ENCODE measurements around the gene RSRC1.

DNA sequence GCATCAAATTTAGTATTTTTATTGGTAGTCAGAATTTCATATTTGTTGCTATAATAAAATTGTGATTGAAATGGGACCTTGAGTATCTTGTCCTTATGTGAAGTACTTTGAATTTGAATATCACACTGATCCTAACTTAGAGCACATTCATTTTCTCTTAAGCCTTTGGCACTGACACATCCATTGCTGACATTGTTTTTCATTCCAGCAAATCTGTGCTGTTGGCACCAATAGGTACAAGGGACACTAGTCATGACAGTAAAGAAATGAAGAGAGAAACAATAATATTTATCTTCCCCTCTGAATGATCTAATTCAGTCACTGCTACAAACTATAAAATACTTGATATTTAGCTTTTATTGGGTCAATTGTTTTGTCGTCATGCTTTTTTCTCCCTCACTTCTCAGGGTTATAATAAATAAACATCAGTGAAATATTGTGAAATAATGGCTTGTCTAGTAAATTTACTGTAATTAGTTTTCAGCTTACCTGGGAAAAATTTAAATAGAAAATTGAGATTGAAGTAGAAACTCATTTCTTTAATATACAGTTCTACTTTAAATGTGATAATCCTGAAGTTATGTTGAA lies 294.3 kb downstream of the RSRC1 start:
- TF ChIP-seq, protein P1, sequence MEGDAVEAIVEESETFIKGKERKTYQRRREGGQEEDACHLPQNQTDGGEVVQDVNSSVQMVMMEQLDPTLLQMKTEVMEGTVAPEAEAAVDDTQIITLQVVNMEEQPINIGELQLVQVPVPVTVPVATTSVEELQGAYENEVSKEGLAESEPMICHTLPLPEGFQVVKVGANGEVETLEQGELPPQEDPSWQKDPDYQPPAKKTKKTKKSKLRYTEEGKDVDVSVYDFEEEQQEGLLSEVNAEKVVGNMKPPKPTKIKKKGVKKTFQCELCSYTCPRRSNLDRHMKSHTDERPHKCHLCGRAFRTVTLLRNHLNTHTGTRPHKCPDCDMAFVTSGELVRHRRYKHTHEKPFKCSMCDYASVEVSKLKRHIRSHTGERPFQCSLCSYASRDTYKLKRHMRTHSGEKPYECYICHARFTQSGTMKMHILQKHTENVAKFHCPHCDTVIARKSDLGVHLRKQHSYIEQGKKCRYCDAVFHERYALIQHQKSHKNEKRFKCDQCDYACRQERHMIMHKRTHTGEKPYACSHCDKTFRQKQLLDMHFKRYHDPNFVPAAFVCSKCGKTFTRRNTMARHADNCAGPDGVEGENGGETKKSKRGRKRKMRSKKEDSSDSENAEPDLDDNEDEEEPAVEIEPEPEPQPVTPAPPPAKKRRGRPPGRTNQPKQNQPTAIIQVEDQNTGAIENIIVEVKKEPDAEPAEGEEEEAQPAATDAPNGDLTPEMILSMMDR (IDR thresholded peaks at IDR 0.05; ENCODE audit: low read depth, low read length, poor library complexity, severe bottlenecking), result no peak
- TF ChIP-seq EZH2phosphoT487 (IDR thresholded peaks at IDR 0.05; ENCODE audit: borderline replicate concordance, low read length), result no peak

All from DOHH2 (cell line).